Dedifferentiated amniotic fluid mesenchymal stem cell (primary cell): ENCODE measurements around the gene ZNF385D.
"Not testable (repeated sequence)": the region's sequence is repeated elsewhere in the genome, so short reads cannot be mapped to it uniquely, and the experiment has no call there.

Experiments used
- DNase-seq: peaks from one replicate; pipeline ENCODE4 v3.0.0-alpha.2; 2016; ENCODE audit errors: extremely low spot score

ZNF385D gene

DNA sequence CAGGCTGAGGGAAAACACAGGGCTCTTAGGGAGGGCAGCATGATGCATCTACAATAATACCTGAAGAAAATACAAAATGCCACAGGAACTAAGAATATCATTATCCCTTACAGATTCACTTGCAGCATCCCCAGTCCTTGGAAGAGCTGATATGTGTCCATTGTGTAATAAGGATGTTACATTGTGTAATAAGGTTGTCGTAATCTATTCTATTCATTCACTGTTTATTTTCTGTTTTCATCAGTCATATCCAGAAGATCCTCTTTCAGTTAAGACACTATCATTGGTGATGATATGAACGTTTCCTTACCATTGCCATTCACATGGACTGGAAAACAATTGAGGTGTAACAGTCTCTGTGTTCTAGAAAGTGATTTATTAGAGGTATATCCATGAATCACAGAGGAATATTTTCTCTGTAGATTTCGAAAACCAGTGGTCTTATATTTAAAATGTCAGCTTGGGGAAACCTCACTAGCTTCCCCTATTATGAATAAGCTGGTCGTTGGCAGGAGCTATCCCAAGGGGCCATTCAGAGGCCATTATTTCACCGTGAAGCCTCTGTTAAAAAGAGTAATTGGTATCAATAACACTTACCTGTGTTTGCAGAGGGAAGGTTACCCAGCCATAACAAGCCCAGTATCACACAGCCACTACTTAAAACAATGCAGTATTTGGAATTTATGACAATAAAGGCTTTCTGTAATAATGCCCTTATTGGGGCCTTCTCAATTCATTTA is 241.1 kb downstream of the ZNF385D start:
- DNase-seq, result no peak

DNA sequence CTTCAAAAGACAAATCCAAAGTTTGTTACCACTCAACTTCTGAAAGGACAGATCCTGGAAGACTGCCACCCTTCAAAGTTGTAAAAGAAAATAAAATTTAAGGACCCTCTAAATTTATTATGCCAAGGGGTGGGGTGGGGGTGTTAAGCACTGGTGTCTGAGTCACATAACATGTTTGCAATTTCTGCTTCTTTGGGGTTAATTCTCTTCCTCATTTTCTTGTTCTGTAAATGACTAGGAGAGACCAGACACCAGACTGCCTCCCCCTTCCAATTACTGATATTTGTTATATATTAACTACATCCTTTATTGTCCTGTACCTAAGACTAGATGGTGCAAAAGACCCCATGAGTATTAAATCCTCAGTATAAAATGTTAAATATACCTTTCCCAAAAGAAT is 242.8 kb downstream of the ZNF385D start:
- DNase-seq, result no peak

- no peak for DNase-seq
These were observed 245.1 kb downstream of the ZNF385D start for GRCh38 chr3:21505711-21506460.

GRCh38 chr3:21502656-21503055 is 248.4 kb downstream of the ZNF385D start:
- no peak for DNase-seq

- DNase-seq, result no peak
These were observed 250.2 kb downstream of the ZNF385D start for GRCh38 chr3:21500834-21501233.

- DNase-seq, result not testable (repeated sequence)
These were observed 260.3 kb downstream of the ZNF385D start for GRCh38 chr3:21490671-21491070.

DNA sequence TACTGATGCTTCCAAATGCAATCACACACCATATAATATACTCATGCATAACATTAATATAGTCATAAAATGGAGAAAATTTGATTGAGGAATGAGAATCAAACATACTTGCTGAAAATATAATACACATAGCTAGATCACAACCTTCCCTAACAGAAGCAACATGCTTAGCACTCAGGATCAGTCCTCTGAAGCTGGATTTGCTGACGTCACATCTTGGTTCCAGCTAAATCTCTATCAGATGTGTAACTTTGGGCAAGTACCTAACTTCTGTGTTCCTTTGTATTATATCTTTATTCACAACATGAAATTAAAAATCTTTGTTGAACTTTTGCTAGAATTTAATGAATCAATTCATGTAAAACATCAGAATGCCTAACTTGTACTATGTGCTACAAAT is 263.5 kb downstream of the ZNF385D start:
- DNase-seq, result no peak

GRCh38 chr3:21486024-21486935 is 264.7 kb downstream of the ZNF385D start:
- DNase-seq, result not testable (repeated sequence)

DNA sequence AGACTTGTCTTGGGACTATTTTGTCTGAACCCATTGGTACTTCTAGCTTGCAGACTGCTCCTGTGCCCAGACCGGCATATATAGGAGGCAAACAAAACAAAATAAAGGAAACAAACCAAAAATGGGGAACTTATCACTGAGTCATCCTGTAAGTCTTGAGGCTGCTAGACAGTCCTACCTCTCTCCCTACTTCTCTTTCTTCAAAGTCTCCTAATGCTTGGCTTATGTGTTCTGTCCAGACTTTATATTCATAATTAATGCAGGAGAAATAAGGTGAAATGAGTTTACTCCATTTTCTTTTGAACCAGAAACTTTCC is 266.2 kb downstream of the ZNF385D start:
- DNase-seq, result no peak

DNA sequence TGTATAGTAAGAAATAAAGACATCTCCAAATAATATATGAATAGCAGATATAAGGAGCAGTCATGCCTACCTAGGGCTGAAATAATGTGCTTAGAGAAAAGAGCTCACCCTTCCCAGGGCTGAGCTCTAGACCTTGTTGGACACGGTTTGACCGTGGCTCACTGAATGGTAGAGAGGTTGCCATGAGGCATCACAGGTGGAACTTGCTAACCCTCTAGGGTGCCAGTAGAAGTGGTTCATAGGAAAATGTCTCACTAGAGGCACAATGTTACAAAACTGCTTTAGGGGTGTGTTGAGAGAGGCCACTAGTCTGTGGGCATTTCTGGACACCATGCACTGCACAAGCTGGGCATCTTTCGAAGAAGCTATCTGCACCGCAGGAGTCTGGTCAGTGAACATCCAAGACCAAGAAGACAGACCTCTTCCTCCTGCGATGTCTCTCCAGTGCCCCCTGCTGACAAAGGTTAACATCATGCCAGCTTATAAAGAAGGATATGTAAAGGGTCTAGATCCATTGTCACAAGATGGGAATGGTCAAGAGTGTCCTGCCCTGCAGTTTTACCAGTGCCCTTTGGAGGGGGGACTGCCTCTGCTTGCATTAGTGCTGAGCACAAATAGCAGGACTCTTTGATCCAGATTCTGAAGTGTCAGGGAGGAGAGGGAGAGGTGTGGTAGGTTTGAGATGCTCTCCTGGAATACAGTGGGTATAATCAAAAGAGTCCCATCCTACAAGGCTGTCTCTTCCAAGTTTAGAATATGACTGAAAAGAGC is 266.8 kb downstream of the ZNF385D start:
- peak; percentile 75 for DNase-seq

- no peak for DNase-seq
These were observed 269.0 kb downstream of the ZNF385D start for GRCh38 chr3:21481991-21482390.

- DNase-seq, result peak; percentile 52
These were observed 273.3 kb downstream of the ZNF385D start for GRCh38 chr3:21477541-21478288.

DNA sequence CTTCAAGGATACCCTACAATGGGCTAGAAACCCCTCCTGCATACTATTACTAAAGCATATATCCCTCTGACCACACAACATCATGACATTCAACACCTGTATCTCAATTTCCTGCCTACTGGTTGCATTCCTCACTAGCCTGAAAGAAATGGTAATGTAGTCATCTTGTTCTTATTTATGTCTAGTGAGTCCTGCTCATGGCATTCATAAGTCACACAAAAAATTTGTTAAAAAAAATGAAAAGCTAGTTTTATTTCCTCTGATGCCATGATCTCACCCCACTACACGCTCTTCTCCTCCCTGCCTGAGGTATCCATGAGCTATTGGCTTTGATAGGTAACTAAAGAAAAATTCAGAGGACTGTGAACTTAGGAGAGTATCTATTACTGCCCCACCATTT is 284.5 kb downstream of the ZNF385D start:
- no peak for DNase-seq

DNA sequence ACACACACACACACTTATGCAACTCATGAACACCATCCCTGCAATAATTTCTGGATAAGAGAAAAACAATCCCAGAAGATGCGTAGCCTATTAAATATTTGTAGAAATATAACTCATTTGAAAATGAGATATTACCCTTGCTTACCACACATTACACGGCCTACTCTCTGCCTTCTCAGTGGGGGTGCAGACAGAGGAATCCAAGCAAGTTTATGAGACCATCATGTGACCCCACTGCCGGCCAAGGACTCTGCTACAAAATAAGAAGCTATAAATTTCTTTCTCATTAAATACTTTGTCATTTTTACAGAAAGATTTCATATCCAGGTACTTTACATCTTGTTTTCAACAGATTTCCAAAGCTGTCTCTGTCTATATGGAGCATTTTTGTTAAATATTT is 286.3 kb downstream of the ZNF385D start:
- DNase-seq, result no peak

DNA sequence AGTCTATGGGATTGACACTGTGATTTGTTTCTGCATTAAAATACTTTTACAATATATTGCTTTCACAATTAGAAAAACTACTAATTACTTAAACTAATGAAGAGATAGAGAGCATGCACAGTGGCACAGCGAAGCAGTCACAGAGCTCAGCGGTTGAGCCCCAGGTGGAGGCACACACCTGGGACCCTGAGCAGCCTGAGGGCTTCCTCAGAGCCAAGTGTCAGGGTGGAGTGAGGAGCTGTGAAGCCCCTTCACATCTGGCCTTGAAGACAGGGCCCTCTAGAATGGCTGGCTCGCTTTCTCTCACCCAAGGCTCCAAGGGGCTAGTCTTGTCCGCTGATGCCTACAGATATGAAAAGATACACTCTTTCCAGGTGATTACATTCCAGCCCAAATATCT is 287.7 kb downstream of the ZNF385D start:
- DNase-seq, result no peak

GRCh38 chr3:21462141-21462540 is 288.9 kb downstream of the ZNF385D start:
- DNase-seq, result no peak

DNA sequence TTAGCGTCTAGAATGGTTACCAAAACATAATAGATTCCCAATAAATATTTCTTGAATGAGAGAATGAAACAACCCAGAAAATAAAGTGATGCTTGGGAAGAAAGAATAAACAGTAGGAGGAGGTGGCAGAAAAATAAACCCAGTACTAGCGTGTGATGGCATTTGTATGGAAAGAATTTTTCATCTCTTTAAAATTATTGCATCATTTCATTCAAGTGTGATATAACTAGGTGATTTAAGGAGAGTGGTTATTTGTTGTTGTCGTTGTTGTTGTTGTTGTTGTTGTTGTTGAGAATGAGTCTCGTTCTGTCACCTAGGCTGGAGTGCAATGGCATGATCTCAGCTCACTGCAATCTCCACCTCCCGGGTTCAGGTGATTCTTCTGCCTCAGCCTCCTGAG is 293.9 kb downstream of the ZNF385D start:
- no peak for DNase-seq

DNA sequence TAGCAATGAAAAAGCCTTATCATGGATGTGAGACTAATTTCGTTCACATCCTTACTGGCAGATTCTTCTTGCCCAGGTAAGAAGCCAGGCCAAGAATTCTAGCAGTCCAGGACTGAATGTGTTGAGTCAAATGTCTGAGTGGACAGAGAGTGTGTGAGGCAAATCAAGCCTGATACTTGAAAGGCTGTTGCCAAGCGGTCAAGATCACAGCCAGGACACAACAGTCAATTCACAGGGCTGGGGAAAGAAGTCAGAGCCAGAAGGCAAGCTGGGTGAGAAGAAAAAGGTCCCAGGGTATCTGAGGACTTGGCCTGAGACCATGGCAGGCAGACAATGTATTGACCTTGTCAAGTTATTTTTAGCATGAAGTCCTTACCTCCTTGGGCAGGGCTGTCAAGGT is 301.3 kb downstream of the ZNF385D start:
- DNase-seq, result no peak

DNA sequence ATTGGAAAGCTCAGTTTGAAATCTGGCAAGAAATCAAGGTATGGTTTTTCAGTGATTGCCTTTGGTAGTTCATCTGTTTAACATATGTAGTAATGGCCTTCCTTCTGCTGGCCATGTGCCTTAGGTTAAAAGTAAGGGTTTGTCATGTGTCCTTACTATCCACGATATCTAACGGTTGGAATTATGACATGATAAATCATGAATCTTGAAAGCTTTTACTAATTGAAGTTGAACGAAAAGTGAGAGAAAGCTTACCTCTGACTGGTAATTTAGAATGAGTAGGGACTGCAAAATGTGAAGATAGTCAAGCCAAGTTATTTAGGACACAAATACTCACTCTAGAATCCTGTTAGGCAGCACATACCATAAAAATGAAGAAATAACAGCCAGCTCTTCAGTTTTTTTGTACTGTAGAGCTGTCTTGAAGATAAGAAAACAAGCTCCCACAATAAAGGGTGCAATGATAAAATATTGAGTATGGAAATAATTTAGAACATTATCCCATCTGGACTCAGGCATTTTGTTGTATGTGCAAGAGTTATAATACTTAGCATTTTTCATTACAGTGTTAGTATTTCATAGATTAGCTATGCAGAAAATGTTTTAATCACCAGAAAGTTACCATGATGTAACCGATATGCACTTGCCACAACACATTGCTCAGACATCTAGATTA is 303.4 kb downstream of the ZNF385D start:
- DNase-seq, result peak; percentile 42

GRCh38 chr3:21446945-21447475 is 304.0 kb downstream of the ZNF385D start:
- DNase-seq, result no peak
